Mesothelial cell of epicardium (in vitro differentiated cells): ENCODE data around the gene PIEZO2. TPM values are rescaled to one million over a fixed set of nuclear protein-coding genes. Genes with fewer than 3 reads are reported as not detected.

Experiments used
- DNase-seq, 2 experiments: peaks; one replicate each; pipeline ENCODE4 v3.0.0; 2021; ENCODE audit warnings: low spot score in 2 of 2; ENCODE audit not compliant: unreplicated experiment in 2 of 2
- H3K27ac Mint-ChIP-seq: 2 replicates; pipeline ENCODE4 v1.8.0; 2021; ENCODE audit warnings: mixed read lengths
- H3K27me3 Mint-ChIP-seq: 2 replicates; pipeline ENCODE4 v1.8.0; 2021; ENCODE audit warnings: low read depth, mixed read lengths
- H3K36me3 Mint-ChIP-seq: 2 replicates; pipeline ENCODE4 v1.8.0; 2021; ENCODE audit warnings: mixed read lengths
- H3K4me1 Mint-ChIP-seq: 2 replicates; pipeline ENCODE4 v1.8.0; 2021; ENCODE audit warnings: mixed read lengths
- H3K4me3 Mint-ChIP-seq: 2 replicates; pipeline ENCODE4 v1.8.0; 2021; ENCODE audit warnings: mild to moderate bottlenecking, moderate library complexity, mixed read lengths
- H3K9me3 Mint-ChIP-seq: 2 replicates; pipeline ENCODE4 v1.8.0; 2021; ENCODE audit warnings: mixed read lengths
- total RNA-seq: library from RNA; stranded (reverse); gene quantifications from 3 replicates; pipeline ENCODE4 v1.2.1, GENCODE V29; 2021
- TF ChIP-seq, protein P1 (sequence below): fragments of 200-600 bp; sonication (generic); IDR thresholded peaks from one replicate; pipeline ENCODE4 v1.5.0; 2021; ENCODE audit warnings: antibody characterized with exemption; ENCODE audit not compliant: unreplicated experiment

Gene PIEZO2
- total RNA-seq, 1 donor from 2014 or later = 36.7 TPM

DNA sequence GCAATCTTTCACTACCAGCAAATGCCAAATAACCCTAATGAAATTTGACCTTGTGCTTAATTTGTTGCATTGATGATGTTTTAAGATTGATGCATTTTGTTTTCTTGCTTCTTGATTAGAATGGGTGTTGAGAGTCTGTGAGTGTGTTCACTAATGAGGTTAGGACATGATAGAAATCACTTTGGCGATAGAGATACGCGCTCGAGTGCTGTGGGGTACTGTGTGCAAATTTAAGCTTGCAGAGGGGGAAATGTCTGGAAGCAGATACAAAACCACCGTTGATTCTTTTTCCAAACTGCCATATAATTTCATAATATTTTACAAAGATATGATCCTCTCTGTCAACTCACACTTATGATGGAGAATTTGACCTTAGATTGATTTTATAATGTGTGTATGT, 200.9 kb downstream of the PIEZO2 start:
- Mint-ChIP-seq H3K27me3 (no peaks in the 10 kb centered on the region), H3K4me1 (no peaks in the 10 kb centered on the region), H3K9me3 (peaks cover 47% of the 10 kb centered on the region), H3K27ac (no peak overlapping the region), H3K36me3 (peaks cover 37% of the 10 kb centered on the region), H3K4me3 (no peak overlapping the region)
- TF ChIP-seq, protein P1, sequence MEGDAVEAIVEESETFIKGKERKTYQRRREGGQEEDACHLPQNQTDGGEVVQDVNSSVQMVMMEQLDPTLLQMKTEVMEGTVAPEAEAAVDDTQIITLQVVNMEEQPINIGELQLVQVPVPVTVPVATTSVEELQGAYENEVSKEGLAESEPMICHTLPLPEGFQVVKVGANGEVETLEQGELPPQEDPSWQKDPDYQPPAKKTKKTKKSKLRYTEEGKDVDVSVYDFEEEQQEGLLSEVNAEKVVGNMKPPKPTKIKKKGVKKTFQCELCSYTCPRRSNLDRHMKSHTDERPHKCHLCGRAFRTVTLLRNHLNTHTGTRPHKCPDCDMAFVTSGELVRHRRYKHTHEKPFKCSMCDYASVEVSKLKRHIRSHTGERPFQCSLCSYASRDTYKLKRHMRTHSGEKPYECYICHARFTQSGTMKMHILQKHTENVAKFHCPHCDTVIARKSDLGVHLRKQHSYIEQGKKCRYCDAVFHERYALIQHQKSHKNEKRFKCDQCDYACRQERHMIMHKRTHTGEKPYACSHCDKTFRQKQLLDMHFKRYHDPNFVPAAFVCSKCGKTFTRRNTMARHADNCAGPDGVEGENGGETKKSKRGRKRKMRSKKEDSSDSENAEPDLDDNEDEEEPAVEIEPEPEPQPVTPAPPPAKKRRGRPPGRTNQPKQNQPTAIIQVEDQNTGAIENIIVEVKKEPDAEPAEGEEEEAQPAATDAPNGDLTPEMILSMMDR = no peak
- no peak for DNase-seq

DNA sequence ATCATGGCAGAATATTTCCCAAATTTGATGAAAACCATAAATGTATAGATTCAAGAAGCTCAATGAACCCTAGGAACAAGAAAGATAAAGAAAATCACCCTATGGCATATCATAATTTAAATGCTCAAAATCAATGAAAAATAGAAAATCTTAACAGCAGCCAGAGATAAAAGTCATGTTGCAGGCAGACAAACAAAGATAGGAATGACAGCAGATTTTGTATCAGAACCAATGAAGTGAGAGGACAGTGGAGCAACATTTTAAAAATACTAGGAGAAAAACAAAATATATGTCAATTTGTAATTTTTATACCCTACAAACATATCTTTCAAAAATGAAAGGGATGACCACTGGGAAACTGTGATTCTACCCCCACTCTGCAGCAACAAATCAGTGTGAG, 203.3 kb downstream of the PIEZO2 start:
- Mint-ChIP-seq H3K9me3 (peaks cover 60% of the 10 kb centered on the region), H3K4me1 (no peaks in the 10 kb centered on the region), H3K36me3 (peaks cover 46% of the 10 kb centered on the region), H3K27me3 (no peaks in the 10 kb centered on the region), H3K4me3 (no peak overlapping the region), H3K27ac (no peak overlapping the region)
- no peak for DNase-seq
- TF ChIP-seq, protein P1 = no peak

DNA sequence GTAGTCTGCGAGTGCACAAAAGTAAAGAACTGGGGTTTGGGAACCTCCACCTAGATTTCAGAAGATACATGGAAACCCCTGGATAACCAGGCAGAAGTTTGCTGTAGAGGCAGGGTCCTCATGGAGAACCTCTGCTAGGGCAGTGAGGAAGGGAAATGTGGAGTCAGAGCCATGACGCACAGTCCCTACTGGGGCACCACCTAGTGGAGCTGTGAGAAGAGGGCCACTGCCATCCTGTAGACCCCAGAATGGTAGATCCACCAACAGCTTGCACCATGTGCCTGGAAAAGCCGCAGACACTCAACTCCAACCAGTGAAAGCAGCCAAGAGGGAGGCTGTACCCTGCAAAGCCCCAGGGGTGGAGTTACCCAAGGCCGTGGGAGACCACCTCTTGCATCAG, 206.4 kb downstream of the PIEZO2 start:
- peaks cover 58% of the 10 kb centered on the region for H3K9me3 Mint-ChIP-seq
- no peak for DNase-seq
- TF ChIP-seq, protein P1 = no peak
- H3K36me3 Mint-ChIP-seq = peaks cover 49% of the 10 kb centered on the region
- no peak overlapping the region for H3K4me3 Mint-ChIP-seq
- peaks cover 3% of the 10 kb centered on the region for H3K4me1 Mint-ChIP-seq
- no peaks in the 10 kb centered on the region for H3K27me3 Mint-ChIP-seq
- H3K27ac Mint-ChIP-seq = no peak overlapping the region

DNA sequence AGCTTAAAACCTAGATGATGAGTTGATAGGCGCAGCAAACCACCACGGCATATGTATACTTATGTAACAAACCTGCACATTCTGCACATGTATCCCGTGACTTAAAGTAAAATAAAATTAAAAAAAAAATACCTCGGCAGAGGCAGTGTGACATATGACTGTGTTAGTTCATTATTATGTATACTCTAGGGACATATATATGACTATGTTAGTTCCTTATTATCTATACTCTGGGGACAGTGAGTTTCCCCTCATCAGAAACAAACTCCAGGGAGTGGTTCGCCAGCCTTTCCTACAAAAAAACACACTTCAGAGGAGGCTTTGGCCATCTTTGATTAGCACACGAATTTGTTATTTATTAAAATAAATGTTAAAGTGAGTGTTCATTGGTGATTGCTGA, 209.5 kb downstream of the PIEZO2 start:
- TF ChIP-seq, protein P1 = no peak
- H3K27me3 Mint-ChIP-seq = no peaks in the 10 kb centered on the region
- H3K4me1 Mint-ChIP-seq = peaks cover 26% of the 10 kb centered on the region
- H3K9me3 Mint-ChIP-seq = peaks cover 32% of the 10 kb centered on the region
- no peak overlapping the region for H3K4me3 Mint-ChIP-seq
- peaks cover 28% of the 10 kb centered on the region for H3K36me3 Mint-ChIP-seq
- H3K27ac Mint-ChIP-seq = no peak overlapping the region
- DNase-seq = no peak

DNA sequence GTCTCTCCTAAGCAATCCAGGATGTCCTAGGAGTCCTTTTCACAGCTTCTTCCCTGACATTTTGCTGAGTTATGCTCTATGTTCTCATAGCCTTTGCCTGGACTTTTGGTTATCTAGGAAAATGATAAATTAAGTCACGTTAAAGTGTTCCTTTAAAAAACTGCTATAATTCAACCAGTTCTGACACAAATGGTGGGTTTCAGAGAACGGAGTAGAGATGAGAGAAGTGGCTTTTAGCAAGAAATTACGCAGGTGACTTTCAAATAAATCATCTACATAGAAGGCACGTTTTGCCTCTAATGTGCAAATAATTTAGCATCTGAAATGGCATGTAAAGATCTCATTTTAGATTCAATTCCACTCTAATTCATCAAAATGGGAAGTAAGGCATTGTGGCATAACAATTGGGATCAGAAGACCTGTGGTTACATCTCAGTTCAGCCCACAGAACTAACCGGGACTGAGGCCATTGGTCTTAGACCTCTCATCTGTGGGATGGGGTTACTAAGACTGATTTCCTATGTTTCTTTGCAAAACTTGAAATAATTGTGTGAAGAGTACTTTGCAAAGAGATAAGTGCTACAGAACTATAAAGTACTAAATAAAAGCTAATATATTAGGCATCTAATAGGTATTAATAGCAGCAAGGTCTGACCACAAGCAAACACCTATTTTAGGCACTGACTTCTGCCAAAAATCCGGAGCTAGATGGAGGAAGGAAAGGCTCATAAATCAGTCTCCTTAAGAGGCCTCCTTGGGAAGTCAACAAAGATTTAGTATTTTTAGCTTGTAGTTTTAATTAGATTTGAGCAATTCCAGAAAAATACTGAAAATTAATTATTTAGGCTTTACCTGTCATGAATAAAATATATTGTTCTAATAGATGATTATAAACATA, 211.4 kb downstream of the PIEZO2 start:
- Mint-ChIP-seq H3K27me3 (no peaks in the 10 kb centered on the region), H3K4me3 (no peak overlapping the region), H3K9me3 (peaks cover 18% of the 10 kb centered on the region), H3K27ac (no peak overlapping the region), H3K36me3 (peaks cover 16% of the 10 kb centered on the region), H3K4me1 (peaks cover 26% of the 10 kb centered on the region)
- TF ChIP-seq, protein P1 = no peak
- no peak for DNase-seq
